ENCODE measurements around the gene SGSM1. TPM values are rescaled to one million over a fixed set of nuclear protein-coding genes. Genes with fewer than 3 reads are reported as not detected.

The SGSM1 gene
- polyA plus RNA-seq, 1 of the 3 experiments (the other 2 are of a cell fraction): 0.15 TPM

DNA sequence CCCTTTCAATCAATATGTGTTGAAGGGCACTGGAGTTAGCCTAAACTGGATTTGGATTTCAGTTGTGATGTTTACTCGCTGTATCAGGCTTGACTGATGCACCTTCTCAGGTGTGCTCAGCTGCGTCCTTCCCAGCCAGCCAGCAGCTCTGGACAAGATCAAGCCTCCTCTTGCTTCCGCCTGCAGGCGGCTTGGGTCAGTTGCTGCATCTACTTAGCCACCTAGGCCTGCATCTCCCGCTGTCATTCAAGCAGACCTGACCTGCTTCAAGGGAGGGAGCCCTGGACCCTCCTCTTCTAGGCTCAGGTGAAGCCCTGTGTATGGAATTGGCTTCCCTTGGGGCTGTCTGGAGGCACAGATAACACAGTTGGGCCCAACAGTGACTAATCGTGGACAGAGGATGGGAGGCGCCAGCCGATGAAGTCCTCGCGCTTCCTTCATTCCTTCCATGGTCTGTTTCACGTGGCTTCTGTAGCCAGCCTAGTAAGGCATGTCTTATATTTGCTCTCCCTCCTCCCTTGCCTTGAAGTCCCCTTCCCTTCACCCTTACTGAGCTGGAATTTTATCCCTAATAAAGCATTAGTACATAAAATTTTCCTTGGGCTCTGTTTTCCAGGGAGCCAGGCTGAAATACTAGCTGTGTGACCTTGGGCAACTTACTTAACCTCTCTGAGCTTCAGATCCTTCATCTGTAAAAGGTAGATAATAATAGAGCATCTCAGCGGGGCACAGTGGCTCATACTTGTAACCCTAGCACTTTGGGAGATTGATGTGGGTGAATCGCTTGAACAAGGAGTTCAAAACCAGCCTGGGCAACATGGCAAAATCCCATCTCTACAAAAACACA lies 142.6 kb downstream of the SGSM1 start:
- Histone ChIP-seq H3K79me2 (ENCODE audit: insufficient read depth) (peaks cover 10% of the 10 kb centered on the region; the same call in 1 of the 2 replicates), H3K9me3 (no peaks in the 10 kb centered on the region), H3K4me3 (ENCODE audit: low read depth in 2 of 2, low read length in 1 of 2) (no peak overlapping the region), H3K36me3 (replicated peaks in 1 of 2; ENCODE audit: control insufficient read depth in 1 of 2, insufficient read depth in 2 of 2, low read length in 1 of 2) (no peaks in the 10 kb centered on the region), H2AFZ (ENCODE audit: low read depth) (no peak overlapping the region), H3K9ac (no peak overlapping the region), H3F3A (replicated peaks; ENCODE audit: insufficient read depth) (no peaks in the 10 kb centered on the region), H3K4me1 (ENCODE audit: control insufficient read depth in 1 of 2, insufficient read depth in 2 of 2, low read depth in 1 of 2, low read length in 1 of 2) (peaks cover 1 to 4% of the 10 kb centered on the region in 2 experiments; a peak in 2 of 4 replicates), H3K4me2 (no peak overlapping the region), H3K27ac (ENCODE audit: low read depth in 2 of 2, low read length in 1 of 2) (no peak overlapping the region), H4K20me1 (ENCODE audit: insufficient read depth) (no peaks in the 10 kb centered on the region), H3K9me2 (no peaks in the 10 kb centered on the region), H3K27me3 (ENCODE audit: insufficient read depth) (no peaks in the 10 kb centered on the region)
- POLR2A ChIA-PET: no interaction called here
- DNase-seq: no peak
- 84% methylated on average over 13 of the region's 13 CpGs for WGBS (ENCODE audit: low lambda C conversion rate)
- TF ChIP-seq EP300 (IDR thresholded peaks at IDR 0.05; ENCODE audit: borderline replicate concordance in 1 of 2, low read depth in 1 of 2, low read length in 1 of 2) (no peak), RCOR1 (IDR thresholded peaks at IDR 0.05; ENCODE audit: low read length) (no peak), EZH2phosphoT487 (IDR thresholded peaks at IDR 0.05; ENCODE audit: borderline replicate concordance, low read depth) (no peak), RXRA (IDR thresholded peaks at IDR 0.05; ENCODE audit: borderline replicate concordance, low read depth) (no peak), CHD2 (IDR thresholded peaks at IDR 0.05; ENCODE audit: low read length, partially characterized antibody) (no peak), NFIC (IDR thresholded peaks at IDR 0.05; ENCODE audit: borderline replicate concordance) (no peak), TCF12 (IDR thresholded peaks at IDR 0.05) (no peak), SMC3 (IDR thresholded peaks at IDR 0.05; ENCODE audit: low read depth, low read length) (no peak), ELF1 (IDR thresholded peaks at IDR 0.05) (no peak), TEAD4 (IDR thresholded peaks at IDR 0.05; ENCODE audit: borderline replicate concordance, insufficient read depth) (no peak), RAD21 (IDR thresholded peaks at IDR 0.05; ENCODE audit: low read length) (no peak), SIN3A (IDR thresholded peaks at IDR 0.05; ENCODE audit: borderline replicate concordance, low read depth, low read length) (no peak)
- TF ChIP-seq, protein P1, sequence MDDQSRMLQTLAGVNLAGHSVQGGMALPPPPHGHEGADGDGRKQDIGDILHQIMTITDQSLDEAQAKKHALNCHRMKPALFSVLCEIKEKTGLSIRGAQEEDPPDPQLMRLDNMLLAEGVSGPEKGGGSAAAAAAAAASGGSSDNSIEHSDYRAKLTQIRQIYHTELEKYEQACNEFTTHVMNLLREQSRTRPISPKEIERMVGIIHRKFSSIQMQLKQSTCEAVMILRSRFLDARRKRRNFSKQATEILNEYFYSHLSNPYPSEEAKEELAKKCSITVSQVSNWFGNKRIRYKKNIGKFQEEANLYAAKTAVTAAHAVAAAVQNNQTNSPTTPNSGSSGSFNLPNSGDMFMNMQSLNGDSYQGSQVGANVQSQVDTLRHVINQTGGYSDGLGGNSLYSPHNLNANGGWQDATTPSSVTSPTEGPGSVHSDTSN (IDR thresholded peaks at IDR 0.05): no peak
- TF ChIP-seq, protein P2, sequence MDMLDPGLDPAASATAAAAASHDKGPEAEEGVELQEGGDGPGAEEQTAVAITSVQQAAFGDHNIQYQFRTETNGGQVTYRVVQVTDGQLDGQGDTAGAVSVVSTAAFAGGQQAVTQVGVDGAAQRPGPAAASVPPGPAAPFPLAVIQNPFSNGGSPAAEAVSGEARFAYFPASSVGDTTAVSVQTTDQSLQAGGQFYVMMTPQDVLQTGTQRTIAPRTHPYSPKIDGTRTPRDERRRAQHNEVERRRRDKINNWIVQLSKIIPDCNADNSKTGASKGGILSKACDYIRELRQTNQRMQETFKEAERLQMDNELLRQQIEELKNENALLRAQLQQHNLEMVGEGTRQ (IDR thresholded peaks at IDR 0.05; ENCODE audit: borderline replicate concordance, low read depth, low read length): no peak
- TF ChIP-seq, protein P3, sequence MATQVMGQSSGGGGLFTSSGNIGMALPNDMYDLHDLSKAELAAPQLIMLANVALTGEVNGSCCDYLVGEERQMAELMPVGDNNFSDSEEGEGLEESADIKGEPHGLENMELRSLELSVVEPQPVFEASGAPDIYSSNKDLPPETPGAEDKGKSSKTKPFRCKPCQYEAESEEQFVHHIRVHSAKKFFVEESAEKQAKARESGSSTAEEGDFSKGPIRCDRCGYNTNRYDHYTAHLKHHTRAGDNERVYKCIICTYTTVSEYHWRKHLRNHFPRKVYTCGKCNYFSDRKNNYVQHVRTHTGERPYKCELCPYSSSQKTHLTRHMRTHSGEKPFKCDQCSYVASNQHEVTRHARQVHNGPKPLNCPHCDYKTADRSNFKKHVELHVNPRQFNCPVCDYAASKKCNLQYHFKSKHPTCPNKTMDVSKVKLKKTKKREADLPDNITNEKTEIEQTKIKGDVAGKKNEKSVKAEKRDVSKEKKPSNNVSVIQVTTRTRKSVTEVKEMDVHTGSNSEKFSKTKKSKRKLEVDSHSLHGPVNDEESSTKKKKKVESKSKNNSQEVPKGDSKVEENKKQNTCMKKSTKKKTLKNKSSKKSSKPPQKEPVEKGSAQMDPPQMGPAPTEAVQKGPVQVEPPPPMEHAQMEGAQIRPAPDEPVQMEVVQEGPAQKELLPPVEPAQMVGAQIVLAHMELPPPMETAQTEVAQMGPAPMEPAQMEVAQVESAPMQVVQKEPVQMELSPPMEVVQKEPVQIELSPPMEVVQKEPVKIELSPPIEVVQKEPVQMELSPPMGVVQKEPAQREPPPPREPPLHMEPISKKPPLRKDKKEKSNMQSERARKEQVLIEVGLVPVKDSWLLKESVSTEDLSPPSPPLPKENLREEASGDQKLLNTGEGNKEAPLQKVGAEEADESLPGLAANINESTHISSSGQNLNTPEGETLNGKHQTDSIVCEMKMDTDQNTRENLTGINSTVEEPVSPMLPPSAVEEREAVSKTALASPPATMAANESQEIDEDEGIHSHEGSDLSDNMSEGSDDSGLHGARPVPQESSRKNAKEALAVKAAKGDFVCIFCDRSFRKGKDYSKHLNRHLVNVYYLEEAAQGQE (IDR thresholded peaks at IDR 0.05; ENCODE audit: low read depth, low read length): no peak
- TF ChIP-seq, protein P4, sequence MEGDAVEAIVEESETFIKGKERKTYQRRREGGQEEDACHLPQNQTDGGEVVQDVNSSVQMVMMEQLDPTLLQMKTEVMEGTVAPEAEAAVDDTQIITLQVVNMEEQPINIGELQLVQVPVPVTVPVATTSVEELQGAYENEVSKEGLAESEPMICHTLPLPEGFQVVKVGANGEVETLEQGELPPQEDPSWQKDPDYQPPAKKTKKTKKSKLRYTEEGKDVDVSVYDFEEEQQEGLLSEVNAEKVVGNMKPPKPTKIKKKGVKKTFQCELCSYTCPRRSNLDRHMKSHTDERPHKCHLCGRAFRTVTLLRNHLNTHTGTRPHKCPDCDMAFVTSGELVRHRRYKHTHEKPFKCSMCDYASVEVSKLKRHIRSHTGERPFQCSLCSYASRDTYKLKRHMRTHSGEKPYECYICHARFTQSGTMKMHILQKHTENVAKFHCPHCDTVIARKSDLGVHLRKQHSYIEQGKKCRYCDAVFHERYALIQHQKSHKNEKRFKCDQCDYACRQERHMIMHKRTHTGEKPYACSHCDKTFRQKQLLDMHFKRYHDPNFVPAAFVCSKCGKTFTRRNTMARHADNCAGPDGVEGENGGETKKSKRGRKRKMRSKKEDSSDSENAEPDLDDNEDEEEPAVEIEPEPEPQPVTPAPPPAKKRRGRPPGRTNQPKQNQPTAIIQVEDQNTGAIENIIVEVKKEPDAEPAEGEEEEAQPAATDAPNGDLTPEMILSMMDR (IDR thresholded peaks at IDR 0.05): no peak
- CTCF ChIA-PET: interaction anchor here (1.0 to 20.1 kb wide), 3 partner anchors 10 to 107 kb away, joined by 3 to 513 read pairs (median 12); no protein-coding TSS in a partner anchor

Data from SK-N-SH (cell line).